ENCODE results near the gene PROZ. TPM values are rescaled to one million over a fixed set of nuclear protein-coding genes. Genes with fewer than 3 reads are reported as not detected.

The PROZ gene
- polyA plus RNA-seq, 1 donor (not counting 4 experiments of a cell fraction or from before 2014, with no cell fraction given) = not detected

- peaks cover 3% of the 10 kb centered on the region for H3K27me3 ChIP-seq (ENCODE audit: control insufficient read depth, extremely low read depth, insufficient read depth, low read length)
Observed at GRCh38 chr13:113143466-113144254, 14.8 kb upstream of the PROZ start.

GRCh38 chr13:113144255-113144629, 14.2 kb upstream of the PROZ start:
- Histone ChIP-seq H3K4me1 (ENCODE audit: control insufficient read depth, extremely low read depth, insufficient read depth, low read length) (no peaks in the 10 kb centered on the region), H3K9me3 (ENCODE audit: control insufficient read depth, low read depth, low read length) (no peaks in the 10 kb centered on the region), H3K79me2 (ENCODE audit: control insufficient read depth, insufficient read depth, low read length) (no peaks in the 10 kb centered on the region), H3K4me3 (ENCODE audit: control insufficient read depth in 2 of 3, extremely low read depth in 1 of 3, insufficient read depth in 2 of 3, low read depth in 1 of 3, low read length in 3 of 3) (no peak overlapping the region), H2AFZ (ENCODE audit: control insufficient read depth, low read length) (no peak overlapping the region), H3K9me1 (ENCODE audit: control insufficient read depth, extremely low read depth, insufficient read depth, low read length) (no peaks in the 10 kb centered on the region), H3K27ac (ENCODE audit: control insufficient read depth, insufficient read depth, low read length) (no peak overlapping the region), H3K36me3 (ENCODE audit: control insufficient read depth in 2 of 2, extremely low read depth in 1 of 2, insufficient read depth in 2 of 2, low read length in 2 of 2) (no peaks in the 10 kb centered on the region), H3K4me2 (ENCODE audit: control insufficient read depth, extremely low read depth, insufficient read depth, low read depth, low read length) (no peak overlapping the region), H4K20me1 (ENCODE audit: control insufficient read depth, extremely low read depth, insufficient read depth, low read length) (no peaks in the 10 kb centered on the region), H3K27me3 (ENCODE audit: control insufficient read depth, extremely low read depth, insufficient read depth, low read length) (peaks cover 3% of the 10 kb centered on the region), H3K9ac (ENCODE audit: control insufficient read depth, extremely low read depth, insufficient read depth, low read length) (no peak overlapping the region)
- dilution Hi-C loops (cut with MboI; ENCODE audit: extremely low pct_ligation_motif_present, low sequenced_read_pairs) = no loop called here
- DNase-seq (ENCODE audit: low read depth, low spot score) (no peak), FAIRE-seq (no peak)
- TF ChIP-seq EZH2 (IDR thresholded peaks at IDR 0.05; ENCODE audit: low read length) = no peak
- TF ChIP-seq, protein P1, sequence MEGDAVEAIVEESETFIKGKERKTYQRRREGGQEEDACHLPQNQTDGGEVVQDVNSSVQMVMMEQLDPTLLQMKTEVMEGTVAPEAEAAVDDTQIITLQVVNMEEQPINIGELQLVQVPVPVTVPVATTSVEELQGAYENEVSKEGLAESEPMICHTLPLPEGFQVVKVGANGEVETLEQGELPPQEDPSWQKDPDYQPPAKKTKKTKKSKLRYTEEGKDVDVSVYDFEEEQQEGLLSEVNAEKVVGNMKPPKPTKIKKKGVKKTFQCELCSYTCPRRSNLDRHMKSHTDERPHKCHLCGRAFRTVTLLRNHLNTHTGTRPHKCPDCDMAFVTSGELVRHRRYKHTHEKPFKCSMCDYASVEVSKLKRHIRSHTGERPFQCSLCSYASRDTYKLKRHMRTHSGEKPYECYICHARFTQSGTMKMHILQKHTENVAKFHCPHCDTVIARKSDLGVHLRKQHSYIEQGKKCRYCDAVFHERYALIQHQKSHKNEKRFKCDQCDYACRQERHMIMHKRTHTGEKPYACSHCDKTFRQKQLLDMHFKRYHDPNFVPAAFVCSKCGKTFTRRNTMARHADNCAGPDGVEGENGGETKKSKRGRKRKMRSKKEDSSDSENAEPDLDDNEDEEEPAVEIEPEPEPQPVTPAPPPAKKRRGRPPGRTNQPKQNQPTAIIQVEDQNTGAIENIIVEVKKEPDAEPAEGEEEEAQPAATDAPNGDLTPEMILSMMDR (optimal IDR thresholded peaks at IDR 0.05 in 1 of 3, IDR thresholded peaks at IDR 0.05 in 1 of 3, conservative IDR thresholded peaks at IDR 0.05 in 1 of 3; ENCODE audit: extremely low read depth in 1 of 3, insufficient read depth in 2 of 3, low read length in 3 of 3) = no peak

More at GRCh38 chr13:113143466-113144254, 14.8 kb upstream of the PROZ start:
- TF ChIP-seq, protein P1 (optimal IDR thresholded peaks at IDR 0.05 in 1 of 3, IDR thresholded peaks at IDR 0.05 in 1 of 3, conservative IDR thresholded peaks at IDR 0.05 in 1 of 3; ENCODE audit: extremely low read depth in 1 of 3, insufficient read depth in 2 of 3, low read length in 3 of 3) = no peak
- no peak for TF ChIP-seq EZH2 (IDR thresholded peaks at IDR 0.05; ENCODE audit: low read length)
- Histone ChIP-seq H3K4me3 (ENCODE audit: control insufficient read depth in 2 of 3, extremely low read depth in 1 of 3, insufficient read depth in 2 of 3, low read depth in 1 of 3, low read length in 3 of 3) (no peak overlapping the region), H3K36me3 (ENCODE audit: control insufficient read depth in 2 of 2, extremely low read depth in 1 of 2, insufficient read depth in 2 of 2, low read length in 2 of 2) (no peaks in the 10 kb centered on the region), H4K20me1 (ENCODE audit: control insufficient read depth, extremely low read depth, insufficient read depth, low read length) (no peaks in the 10 kb centered on the region), H3K9me1 (ENCODE audit: control insufficient read depth, extremely low read depth, insufficient read depth, low read length) (no peaks in the 10 kb centered on the region), H3K27ac (ENCODE audit: control insufficient read depth, insufficient read depth, low read length) (no peak overlapping the region), H2AFZ (ENCODE audit: control insufficient read depth, low read length) (no peak overlapping the region), H3K79me2 (ENCODE audit: control insufficient read depth, insufficient read depth, low read length) (no peaks in the 10 kb centered on the region), H3K4me2 (ENCODE audit: control insufficient read depth, extremely low read depth, insufficient read depth, low read depth, low read length) (no peak overlapping the region), H3K9me3 (ENCODE audit: control insufficient read depth, low read depth, low read length) (no peaks in the 10 kb centered on the region), H3K4me1 (ENCODE audit: control insufficient read depth, extremely low read depth, insufficient read depth, low read length) (no peaks in the 10 kb centered on the region), H3K9ac (ENCODE audit: control insufficient read depth, extremely low read depth, insufficient read depth, low read length) (no peak overlapping the region)
- no peak for DNase-seq (ENCODE audit: low read depth, low spot score)
- FAIRE-seq = no peak
- dilution Hi-C loops (cut with MboI; ENCODE audit: extremely low pct_ligation_motif_present, low sequenced_read_pairs) = no loop called here
